GM10847 (cell line): ENCODE measurements around the gene ST6GAL2.

Experiments
- POLR2A ChIP-seq: IDR thresholded peaks from 2 replicates; pipeline ENCODE4 v1.6.1; 2011; ENCODE audit not compliant: insufficient read length; ENCODE audit errors: extremely low read depth

The ST6GAL2 gene

GRCh38 chr2:106812383-106812782 lies 73.6 kb downstream of the ST6GAL2 start:
- no peak for TF ChIP-seq POLR2A

GRCh38 chr2:106805716-106806115 lies 80.3 kb downstream of the ST6GAL2 start:
- TF ChIP-seq POLR2A, result no peak

GRCh38 chr2:106804161-106804560 lies 81.8 kb downstream of the ST6GAL2 start:
- no peak for TF ChIP-seq POLR2A

DNA sequence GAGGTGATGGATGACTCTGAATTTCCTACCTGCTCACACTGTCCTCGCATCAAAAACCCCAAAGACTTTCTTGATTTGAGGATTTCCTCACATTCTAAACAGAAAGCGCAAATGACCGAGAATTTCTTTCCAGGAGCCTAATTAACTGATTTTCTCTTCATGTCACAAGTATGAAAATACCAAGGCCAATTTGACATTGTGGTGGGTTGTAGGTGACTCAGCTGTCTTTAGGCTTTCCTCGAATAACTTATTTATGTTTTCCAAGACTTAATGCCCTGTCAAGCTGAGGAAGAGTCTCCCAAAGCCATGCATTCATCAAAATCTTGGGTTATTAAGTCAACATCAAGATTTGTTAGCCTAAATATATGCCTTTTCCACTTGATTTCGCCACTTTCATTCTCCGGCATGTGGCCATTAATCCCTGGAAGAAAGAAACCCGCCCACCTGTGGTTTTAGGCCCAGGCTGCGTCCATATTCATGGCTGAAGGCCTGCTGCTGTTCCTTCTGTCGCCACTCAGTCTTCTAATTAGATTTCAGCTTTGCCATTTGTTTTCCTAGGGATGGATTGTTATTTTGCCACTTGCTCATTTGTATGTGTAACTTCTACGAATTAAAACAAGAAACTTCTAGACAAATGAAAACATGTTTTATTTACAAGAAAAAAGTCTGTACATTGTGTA lies 84.9 kb downstream of the ST6GAL2 start:
- no peak for TF ChIP-seq POLR2A

- TF ChIP-seq POLR2A, result no peak
Observed at GRCh38 chr2:106800180-106800579, 85.8 kb downstream of the ST6GAL2 start.

DNA sequence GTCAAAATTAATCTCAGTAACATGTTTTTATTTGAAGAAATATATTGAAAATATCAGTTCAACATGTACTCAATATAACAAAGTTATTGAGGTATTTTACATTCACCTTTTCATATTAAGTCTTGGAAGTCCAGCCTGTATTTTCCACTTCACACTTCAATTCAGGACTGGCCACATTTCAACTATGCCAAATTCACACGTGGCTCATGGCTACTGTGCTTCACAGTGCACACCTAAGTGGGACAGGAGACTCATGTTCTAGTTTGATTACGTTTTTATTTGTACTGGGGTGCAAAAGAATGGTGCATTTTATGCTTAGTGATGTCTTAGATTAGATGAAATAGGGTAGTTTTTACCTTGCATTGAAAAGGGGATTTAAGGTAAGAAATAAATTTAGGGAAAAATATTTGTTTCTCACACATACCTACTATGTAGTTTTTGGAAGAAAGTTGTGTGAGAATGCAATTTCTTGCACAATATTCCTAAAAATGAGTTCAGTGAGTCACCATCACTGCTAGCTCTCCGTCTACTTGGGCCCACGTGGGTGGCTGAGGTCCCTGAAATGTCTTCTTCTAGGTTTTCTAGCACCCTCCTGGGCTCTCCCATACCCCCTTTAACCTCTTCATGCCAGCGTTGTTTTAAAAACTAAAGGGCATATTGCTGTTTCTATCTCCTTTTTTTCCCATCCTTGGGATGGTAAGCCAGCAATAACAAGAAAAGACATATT lies 87.0 kb downstream of the ST6GAL2 start:
- TF ChIP-seq POLR2A, result no peak

GRCh38 chr2:106797494-106797893 lies 88.5 kb downstream of the ST6GAL2 start:
- TF ChIP-seq POLR2A, result no peak

DNA sequence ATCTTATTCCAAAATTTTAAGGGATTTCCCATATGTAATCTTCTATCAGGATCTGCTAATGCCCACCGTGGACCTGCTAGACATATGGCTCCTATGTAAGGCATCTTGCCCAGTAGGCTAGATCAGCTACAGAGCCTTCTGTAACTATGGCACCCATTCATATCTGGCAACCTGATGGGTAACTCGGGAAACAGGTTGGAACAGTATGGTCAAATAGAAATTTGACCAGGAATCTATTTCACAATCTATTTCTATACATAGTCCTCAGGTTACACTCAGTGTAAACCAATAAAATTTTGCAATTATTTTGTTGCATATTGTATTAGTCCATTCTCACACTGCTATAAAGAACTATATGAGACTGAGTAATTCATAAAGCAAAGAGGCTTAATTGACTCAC lies 93.3 kb downstream of the ST6GAL2 start:
- no peak for TF ChIP-seq POLR2A

DNA sequence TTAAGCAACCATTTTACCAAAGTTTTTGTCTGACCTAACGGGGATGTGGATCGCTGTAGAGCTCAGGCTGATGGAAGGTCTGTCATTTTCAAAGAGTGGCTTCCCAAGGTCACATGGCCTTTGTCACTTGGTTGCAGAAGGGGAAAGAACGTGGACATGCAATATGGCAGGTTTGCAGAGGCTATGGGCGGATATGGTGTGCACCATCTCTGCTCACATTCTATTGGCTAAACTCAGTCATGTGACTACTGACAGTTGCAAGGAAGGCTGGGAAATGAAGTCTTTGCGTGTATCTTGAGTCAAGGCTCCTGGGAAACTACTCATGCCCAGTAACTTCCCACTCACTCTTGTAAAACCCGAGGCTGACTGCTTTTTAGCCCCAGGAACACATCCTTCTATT lies 96.8 kb downstream of the ST6GAL2 start:
- no peak for TF ChIP-seq POLR2A

DNA sequence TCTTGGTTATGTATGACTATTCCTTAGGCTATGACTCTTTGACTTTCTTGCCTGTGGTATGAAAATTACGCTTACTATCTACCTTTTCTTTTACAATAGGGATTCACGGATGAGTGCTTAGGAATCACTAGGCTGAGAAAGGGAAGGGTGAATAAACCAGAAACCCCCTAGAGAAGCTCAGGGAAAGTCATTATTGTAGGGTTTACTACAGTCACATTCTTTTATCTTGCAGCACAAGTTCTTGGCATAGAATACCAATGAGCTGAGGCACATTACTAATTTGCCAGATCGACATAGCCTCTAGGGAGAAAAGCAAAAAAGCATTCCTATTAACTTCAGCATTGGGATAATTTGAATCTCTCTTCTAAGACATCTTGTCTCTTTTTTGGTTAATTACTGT lies 103.3 kb downstream of the ST6GAL2 start:
- no peak for TF ChIP-seq POLR2A

DNA sequence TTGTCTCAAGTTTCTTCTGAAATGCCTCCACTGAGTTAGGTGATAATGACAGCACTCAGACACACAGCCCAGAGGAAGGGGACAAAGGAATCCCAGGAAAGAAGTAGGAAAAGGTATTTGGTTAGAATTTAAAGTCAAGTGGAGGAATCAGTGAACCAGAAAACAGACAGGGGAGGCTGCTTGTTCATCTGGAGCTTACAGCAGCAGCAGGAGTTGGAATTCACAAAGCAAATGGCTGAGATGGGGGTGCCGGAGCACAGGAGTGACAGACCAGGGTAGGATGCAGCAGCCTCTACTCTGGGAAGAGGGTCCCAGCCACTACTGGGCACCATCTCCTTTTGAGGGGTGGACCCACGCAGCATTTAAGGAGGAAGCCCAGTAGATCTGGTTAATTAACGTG lies 104.8 kb downstream of the ST6GAL2 start:
- TF ChIP-seq POLR2A, result no peak

DNA sequence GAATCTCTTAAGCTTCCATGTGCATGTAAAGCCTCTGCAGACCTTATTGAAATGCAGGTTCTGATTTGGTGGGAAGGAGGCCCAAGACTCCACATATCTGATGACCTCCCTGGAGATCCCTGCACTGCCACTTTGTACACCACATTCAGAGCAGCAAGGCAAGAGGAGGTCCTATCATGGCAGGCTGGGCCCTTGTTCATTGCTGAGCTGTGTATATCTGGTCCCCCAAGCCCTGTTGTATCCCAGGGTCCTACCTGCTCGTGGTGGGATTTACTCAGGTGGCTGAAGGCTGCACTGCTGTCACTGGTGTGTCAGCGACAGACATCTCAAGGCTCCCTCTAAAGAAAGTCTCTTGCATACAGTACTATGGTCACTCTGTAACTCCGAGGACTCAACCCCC lies 114.2 kb downstream of the ST6GAL2 start:
- TF ChIP-seq POLR2A, result no peak

- no peak for TF ChIP-seq POLR2A
Observed at GRCh38 chr2:106770986-106771385, 115.0 kb downstream of the ST6GAL2 start.

- TF ChIP-seq POLR2A, result no peak
Observed at GRCh38 chr2:106764614-106765013, 121.4 kb downstream of the ST6GAL2 start.

DNA sequence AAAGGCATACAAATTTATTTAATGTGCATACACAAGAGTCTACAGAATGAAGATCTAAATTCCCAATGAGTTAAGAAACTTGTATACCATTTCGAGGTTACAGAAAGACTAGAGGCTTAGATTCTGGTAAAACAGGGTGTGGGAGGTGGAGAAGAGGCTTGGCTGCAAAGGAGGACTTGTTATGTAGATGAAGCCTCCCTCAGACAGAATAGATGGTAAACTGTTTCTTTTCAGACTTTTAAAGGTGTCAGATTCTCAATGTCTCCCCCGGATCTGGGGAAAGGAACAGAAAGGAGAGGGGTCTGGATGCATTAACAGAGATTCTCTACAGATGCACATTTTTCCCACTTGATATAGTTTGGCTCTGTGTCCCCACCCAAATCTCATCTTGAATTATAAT lies 126.0 kb downstream of the ST6GAL2 start:
- no peak for TF ChIP-seq POLR2A

GRCh38 chr2:106758901-106759497 lies 127.0 kb downstream of the ST6GAL2 start:
- no peak for TF ChIP-seq POLR2A
